ENCODE measurements around the gene GARNL3. TPM values are rescaled to one million over a fixed set of nuclear protein-coding genes. Genes with fewer than 3 reads are reported as not detected.

The GARNL3 gene
- total RNA-seq, 1 donor from 2014 or later = 5.4 TPM

DNA sequence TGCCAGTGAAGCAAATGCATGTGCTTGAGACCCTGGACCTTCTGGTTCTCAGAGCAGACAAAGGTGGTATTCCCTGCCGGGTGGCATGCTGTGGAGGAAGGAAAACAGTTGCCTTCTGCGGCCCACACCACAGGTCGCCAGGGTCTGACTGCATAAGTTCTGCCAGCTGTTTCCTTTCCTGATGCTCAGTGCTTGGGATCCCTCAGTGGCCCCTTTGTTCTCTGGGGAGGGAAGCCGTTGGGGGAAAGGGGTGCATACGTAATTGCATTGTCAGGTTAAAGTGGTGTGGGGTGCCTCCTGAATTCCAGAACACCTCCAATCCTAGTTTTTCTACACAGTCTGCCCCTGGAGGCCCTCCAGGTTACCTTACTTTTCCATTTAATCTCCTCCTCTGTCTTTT, 89.3 kb downstream of the GARNL3 start:
- Mint-ChIP-seq H3K4me1 (ENCODE audit: low read depth, unreplicated experiment) (no peaks in the 10 kb centered on the region), H3K27me3 (ENCODE audit: low read depth, unreplicated experiment) (peaks cover 14% of the 10 kb centered on the region), H3K36me3 (ENCODE audit: low read depth, unreplicated experiment) (no peaks in the 10 kb centered on the region), H3K4me3 (ENCODE audit: unreplicated experiment) (no peak overlapping the region), H3K27ac (ENCODE audit: unreplicated experiment) (no peak overlapping the region), H3K9me3 (ENCODE audit: unreplicated experiment) (no peaks in the 10 kb centered on the region)
- peaks cover 3% of the 10 kb centered on the region for H3K27me3 ChIP-seq (ENCODE audit: insufficient read depth, low read length)
- no peaks in the 10 kb centered on the region for H4K20me1 ChIP-seq (ENCODE audit: insufficient read depth, low read length)
- no peak overlapping the region for H3K9ac ChIP-seq (ENCODE audit: low read length)
- no peak for DNase-seq (ENCODE audit: low read depth)
- TF ChIP-seq, protein P1, sequence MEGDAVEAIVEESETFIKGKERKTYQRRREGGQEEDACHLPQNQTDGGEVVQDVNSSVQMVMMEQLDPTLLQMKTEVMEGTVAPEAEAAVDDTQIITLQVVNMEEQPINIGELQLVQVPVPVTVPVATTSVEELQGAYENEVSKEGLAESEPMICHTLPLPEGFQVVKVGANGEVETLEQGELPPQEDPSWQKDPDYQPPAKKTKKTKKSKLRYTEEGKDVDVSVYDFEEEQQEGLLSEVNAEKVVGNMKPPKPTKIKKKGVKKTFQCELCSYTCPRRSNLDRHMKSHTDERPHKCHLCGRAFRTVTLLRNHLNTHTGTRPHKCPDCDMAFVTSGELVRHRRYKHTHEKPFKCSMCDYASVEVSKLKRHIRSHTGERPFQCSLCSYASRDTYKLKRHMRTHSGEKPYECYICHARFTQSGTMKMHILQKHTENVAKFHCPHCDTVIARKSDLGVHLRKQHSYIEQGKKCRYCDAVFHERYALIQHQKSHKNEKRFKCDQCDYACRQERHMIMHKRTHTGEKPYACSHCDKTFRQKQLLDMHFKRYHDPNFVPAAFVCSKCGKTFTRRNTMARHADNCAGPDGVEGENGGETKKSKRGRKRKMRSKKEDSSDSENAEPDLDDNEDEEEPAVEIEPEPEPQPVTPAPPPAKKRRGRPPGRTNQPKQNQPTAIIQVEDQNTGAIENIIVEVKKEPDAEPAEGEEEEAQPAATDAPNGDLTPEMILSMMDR (IDR thresholded peaks at IDR 0.05; ENCODE audit: insufficient read depth, low read depth, low read length) = no peak
- TF ChIP-seq EZH2 (IDR thresholded peaks at IDR 0.05; ENCODE audit: insufficient read depth, low read length) = no peak
- no peak overlapping the region for H3K4me3 ChIP-seq (ENCODE audit: insufficient read depth, low read depth, low read length)
- H2AFZ ChIP-seq (ENCODE audit: low read depth, low read length) = no peak overlapping the region
- H3K79me2 ChIP-seq (ENCODE audit: insufficient read depth, low read length) = no peaks in the 10 kb centered on the region
- FAIRE-seq = no peak
- no peak overlapping the region for H3K4me2 ChIP-seq (ENCODE audit: low read length)
- no peak overlapping the region for H3K27ac ChIP-seq (ENCODE audit: low read depth, low read length)
- H3K4me1 ChIP-seq (ENCODE audit: insufficient read depth, low read length) = no peaks in the 10 kb centered on the region
- no peaks in the 10 kb centered on the region for H3K9me3 ChIP-seq (ENCODE audit: insufficient read depth, low read depth, low read length)
- H3K36me3 ChIP-seq (ENCODE audit: insufficient read depth, low read length) = no peaks in the 10 kb centered on the region

GRCh38 chr9:127356906-127357305, 92.3 kb downstream of the GARNL3 start:
- Mint-ChIP-seq H3K4me1 (ENCODE audit: low read depth, unreplicated experiment) (peaks cover 7% of the 10 kb centered on the region), H3K9me3 (ENCODE audit: unreplicated experiment) (no peaks in the 10 kb centered on the region), H3K27me3 (ENCODE audit: low read depth, unreplicated experiment) (peaks cover 14% of the 10 kb centered on the region), H3K36me3 (ENCODE audit: low read depth, unreplicated experiment) (no peaks in the 10 kb centered on the region), H3K4me3 (ENCODE audit: unreplicated experiment) (no peak overlapping the region), H3K27ac (ENCODE audit: unreplicated experiment) (no peak overlapping the region)
- H3K4me3 ChIP-seq (ENCODE audit: insufficient read depth, low read depth, low read length) = no peak overlapping the region
- no peak for FAIRE-seq
- DNase-seq (ENCODE audit: low read depth) = no peak
- H3K27ac ChIP-seq (ENCODE audit: low read depth, low read length) = no peak overlapping the region
- no peaks in the 10 kb centered on the region for H3K4me1 ChIP-seq (ENCODE audit: insufficient read depth, low read length)
- no peaks in the 10 kb centered on the region for H3K79me2 ChIP-seq (ENCODE audit: insufficient read depth, low read length)
- H3K4me2 ChIP-seq (ENCODE audit: low read length) = no peak overlapping the region
- no peak for TF ChIP-seq EZH2 (IDR thresholded peaks at IDR 0.05; ENCODE audit: insufficient read depth, low read length)
- TF ChIP-seq, protein P1 (IDR thresholded peaks at IDR 0.05; ENCODE audit: insufficient read depth, low read depth, low read length) = no peak
- no peaks in the 10 kb centered on the region for H3K9me3 ChIP-seq (ENCODE audit: insufficient read depth, low read depth, low read length)
- H2AFZ ChIP-seq (ENCODE audit: low read depth, low read length) = no peak overlapping the region
- no peaks in the 10 kb centered on the region for H4K20me1 ChIP-seq (ENCODE audit: insufficient read depth, low read length)
- H3K36me3 ChIP-seq (ENCODE audit: insufficient read depth, low read length) = no peaks in the 10 kb centered on the region
- H3K27me3 ChIP-seq (ENCODE audit: insufficient read depth, low read length) = no peaks in the 10 kb centered on the region
- H3K9ac ChIP-seq (ENCODE audit: low read length) = no peak overlapping the region

GRCh38 chr9:127358023-127358535, 93.5 kb downstream of the GARNL3 start:
- no peak overlapping the region for H2AFZ ChIP-seq (ENCODE audit: low read depth, low read length)
- no peaks in the 10 kb centered on the region for H3K27me3 ChIP-seq (ENCODE audit: insufficient read depth, low read length)
- H3K36me3 Mint-ChIP-seq (ENCODE audit: low read depth, unreplicated experiment) = no peaks in the 10 kb centered on the region
- H3K27me3 Mint-ChIP-seq (ENCODE audit: low read depth, unreplicated experiment) = peaks cover 18% of the 10 kb centered on the region
- TF ChIP-seq, protein P1 (IDR thresholded peaks at IDR 0.05; ENCODE audit: insufficient read depth, low read depth, low read length) = no peak
- no peak for TF ChIP-seq EZH2 (IDR thresholded peaks at IDR 0.05; ENCODE audit: insufficient read depth, low read length)
- FAIRE-seq (no peak), DNase-seq (ENCODE audit: low read depth) (no peak)
- H3K4me3 ChIP-seq (ENCODE audit: insufficient read depth, low read depth, low read length) = no peak overlapping the region
- no peaks in the 10 kb centered on the region for H4K20me1 ChIP-seq (ENCODE audit: insufficient read depth, low read length)
- H3K27ac Mint-ChIP-seq (ENCODE audit: unreplicated experiment) = no peak overlapping the region
- no peaks in the 10 kb centered on the region for H3K9me3 ChIP-seq (ENCODE audit: insufficient read depth, low read depth, low read length)
- no peak overlapping the region for H3K9ac ChIP-seq (ENCODE audit: low read length)
- no peak overlapping the region for H3K27ac ChIP-seq (ENCODE audit: low read depth, low read length)
- H3K4me2 ChIP-seq (ENCODE audit: low read length) = no peak overlapping the region
- H3K4me3 Mint-ChIP-seq (ENCODE audit: unreplicated experiment) = no peak overlapping the region
- no peaks in the 10 kb centered on the region for H3K36me3 ChIP-seq (ENCODE audit: insufficient read depth, low read length)
- H3K9me3 Mint-ChIP-seq (ENCODE audit: unreplicated experiment) = no peaks in the 10 kb centered on the region
- no peaks in the 10 kb centered on the region for H3K4me1 ChIP-seq (ENCODE audit: insufficient read depth, low read length)
- H3K79me2 ChIP-seq (ENCODE audit: insufficient read depth, low read length) = no peaks in the 10 kb centered on the region
- H3K4me1 Mint-ChIP-seq (ENCODE audit: low read depth, unreplicated experiment) = peaks cover 7% of the 10 kb centered on the region

Data from astrocyte (in vitro differentiated cells and primary cell).